ENCODE data around the gene KLHL25.

- TF ChIP-seq POLR2A (IDR thresholded peaks at IDR 0.05; ENCODE audit: low read length) = no peak
- no peak for TF ChIP-seq CTCF (IDR thresholded peaks at IDR 0.05)
- no peak for TF ChIP-seq RAD21 (conservative IDR thresholded peaks at IDR 0.05 in 1 of 2, IDR thresholded peaks at IDR 0.05 in 1 of 2)
- no peak for TF ChIP-seq EP300 (IDR thresholded peaks at IDR 0.05)
- no peak for TF ChIP-seq RFX5 (IDR thresholded peaks at IDR 0.05)
- no peak for TF ChIP-seq MAX (IDR thresholded peaks at IDR 0.05)
- TF ChIP-seq NR3C1 (IDR thresholded peaks at IDR 0.05) = no peak
- TF ChIP-seq, protein P1, sequence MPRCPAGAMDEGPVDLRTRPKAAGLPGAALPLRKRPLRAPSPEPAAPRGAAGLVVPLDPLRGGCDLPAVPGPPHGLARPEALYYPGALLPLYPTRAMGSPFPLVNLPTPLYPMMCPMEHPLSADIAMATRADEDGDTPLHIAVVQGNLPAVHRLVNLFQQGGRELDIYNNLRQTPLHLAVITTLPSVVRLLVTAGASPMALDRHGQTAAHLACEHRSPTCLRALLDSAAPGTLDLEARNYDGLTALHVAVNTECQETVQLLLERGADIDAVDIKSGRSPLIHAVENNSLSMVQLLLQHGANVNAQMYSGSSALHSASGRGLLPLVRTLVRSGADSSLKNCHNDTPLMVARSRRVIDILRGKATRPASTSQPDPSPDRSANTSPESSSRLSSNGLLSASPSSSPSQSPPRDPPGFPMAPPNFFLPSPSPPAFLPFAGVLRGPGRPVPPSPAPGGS (IDR thresholded peaks at IDR 0.05) = no peak
- no peak for TF ChIP-seq USF2 (IDR thresholded peaks at IDR 0.05)
These were observed 22.8 kb downstream of the KLHL25 start for GRCh38 chr15:85771781-85772445.

Measured in A549 (cell line).